NCI-H748 (cell line): ENCODE measurements around the gene MRPL11.

ENCODE experiments used
- DNase-seq: peaks from one replicate; lab custom pipeline; 2025; ENCODE audit not compliant: unreplicated experiment; lab: John Stamatoyannopoulos, UW

Gene MRPL11

DNA sequence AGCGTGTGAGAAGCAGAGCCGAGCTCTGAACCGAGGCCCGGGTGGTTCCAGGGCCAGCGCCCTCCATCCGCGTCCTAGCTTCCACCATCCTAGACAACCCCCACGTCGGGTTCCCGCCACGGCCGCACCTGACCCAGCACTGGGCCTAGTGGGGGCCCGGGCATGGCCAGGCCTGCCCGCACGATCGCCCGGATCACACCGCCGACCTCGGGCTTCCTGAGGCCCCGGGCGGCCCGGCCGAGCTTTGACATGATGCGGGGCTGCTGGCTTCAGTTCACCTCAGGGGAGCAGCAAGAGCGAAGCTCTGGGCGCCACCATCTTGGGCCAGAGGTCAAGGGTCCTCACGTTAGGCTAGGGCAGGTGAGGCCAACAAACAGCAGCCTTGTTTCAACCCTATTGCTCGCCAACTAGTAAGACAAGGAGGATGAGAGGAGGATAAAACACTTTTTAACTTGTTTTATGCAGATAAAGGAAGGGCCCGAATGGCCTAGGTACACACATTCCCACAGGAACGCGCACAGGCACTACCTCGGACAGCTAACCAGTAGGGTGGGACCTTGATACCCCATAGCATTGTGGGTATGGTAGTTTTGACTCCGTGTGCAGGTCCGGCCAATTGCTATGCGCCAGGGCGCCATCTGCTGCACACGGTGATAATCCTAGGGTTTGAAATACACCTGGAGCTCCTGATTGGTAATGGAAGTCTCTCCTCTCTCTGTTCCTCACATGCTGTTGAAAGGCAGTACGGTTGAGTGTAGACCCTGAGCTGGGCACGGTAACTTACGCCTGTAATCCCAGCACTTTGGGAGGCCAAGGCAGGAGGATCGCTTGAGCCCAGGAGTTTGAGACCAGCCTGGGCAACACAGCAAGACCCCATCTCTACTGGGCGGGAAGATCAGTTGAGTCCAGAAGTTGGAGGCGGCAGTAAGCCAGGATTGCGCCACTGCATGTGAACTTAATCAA, at the start of gene MRPL11:
MRPL11 (minus strand) TSS at position 345 of the 963 bp plus-strand sequence; CDS start at position 251, 94 bp downstream.
- DNase-seq: peak; percentile 95

DNA sequence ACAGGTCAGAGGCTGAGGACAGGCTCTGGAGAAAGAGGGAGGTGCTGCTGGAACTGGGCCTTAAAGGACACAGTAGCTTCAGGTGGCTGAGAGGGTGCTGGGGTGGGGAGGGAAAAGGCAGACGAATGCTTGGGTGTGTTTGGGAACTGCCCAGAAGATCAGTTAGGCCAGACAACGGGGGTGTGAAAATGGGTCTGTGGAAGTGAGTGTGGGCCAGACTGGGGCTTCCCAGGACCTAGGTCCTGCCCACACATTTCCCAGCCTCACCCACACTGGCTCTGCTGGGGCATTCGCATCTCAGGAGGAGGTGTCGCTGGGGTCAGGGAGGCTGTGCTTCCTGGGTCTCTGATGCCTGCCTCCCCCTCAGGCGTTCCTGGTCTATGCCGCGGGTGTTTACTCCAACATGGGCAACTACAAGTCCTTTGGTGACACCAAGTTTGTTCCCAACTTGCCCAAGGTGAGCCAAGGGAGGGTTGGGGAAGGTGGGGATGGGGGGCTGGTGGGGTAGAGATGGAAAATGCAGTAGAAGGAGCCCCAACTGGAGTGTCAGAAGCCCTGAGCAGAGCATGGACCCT, 46.2 kb upstream of the MRPL11 start:
- DNase-seq: no peak

DNA sequence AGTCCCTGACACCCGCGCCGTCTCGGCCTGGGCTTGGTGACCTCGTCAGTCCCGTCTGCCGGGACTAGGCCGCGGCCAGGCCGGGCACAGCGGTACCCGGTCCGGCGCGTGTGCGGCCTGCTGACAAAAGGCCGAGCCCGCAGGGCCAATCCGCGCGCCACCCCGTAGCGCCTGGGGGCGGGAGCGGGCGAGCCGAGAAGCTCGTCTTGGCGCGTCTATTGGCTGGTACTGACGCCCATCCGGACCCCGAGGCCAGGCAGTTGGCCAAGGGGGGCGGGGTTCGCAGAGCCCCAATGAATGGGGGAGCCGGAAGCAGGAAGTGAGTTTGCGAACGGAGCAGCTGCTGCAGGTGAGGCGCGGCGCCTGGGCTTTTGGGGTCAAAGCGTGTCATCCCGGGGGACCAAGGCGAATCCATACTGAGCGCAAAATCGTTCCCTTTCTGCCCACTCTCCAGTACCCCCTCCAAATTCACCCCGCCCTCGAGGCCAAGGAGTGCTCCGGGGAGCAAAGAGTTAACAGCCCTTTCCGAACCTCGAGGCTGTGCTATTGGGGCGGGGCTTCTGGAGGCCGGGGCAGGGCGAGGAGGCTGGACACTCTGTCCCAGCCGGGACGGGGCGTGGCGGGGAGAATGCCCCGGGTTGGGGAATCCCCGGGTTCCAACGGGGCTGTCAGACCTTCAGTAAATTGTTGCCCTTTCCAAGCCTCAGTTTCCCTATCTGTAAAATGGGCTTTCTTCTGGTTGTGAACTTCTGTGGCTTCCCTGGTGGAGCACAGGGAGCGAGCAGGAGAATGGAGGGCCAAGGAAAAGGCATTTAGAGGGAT, 41.7 kb upstream of the MRPL11 start, which contains the start of gene DPP3:
DPP3 (plus strand) TSS at position 318 of the 822 bp plus-strand sequence. CDS start 1,767 bp downstream, outside the sequence.
- DNase-seq: peak; percentile 98

DNA sequence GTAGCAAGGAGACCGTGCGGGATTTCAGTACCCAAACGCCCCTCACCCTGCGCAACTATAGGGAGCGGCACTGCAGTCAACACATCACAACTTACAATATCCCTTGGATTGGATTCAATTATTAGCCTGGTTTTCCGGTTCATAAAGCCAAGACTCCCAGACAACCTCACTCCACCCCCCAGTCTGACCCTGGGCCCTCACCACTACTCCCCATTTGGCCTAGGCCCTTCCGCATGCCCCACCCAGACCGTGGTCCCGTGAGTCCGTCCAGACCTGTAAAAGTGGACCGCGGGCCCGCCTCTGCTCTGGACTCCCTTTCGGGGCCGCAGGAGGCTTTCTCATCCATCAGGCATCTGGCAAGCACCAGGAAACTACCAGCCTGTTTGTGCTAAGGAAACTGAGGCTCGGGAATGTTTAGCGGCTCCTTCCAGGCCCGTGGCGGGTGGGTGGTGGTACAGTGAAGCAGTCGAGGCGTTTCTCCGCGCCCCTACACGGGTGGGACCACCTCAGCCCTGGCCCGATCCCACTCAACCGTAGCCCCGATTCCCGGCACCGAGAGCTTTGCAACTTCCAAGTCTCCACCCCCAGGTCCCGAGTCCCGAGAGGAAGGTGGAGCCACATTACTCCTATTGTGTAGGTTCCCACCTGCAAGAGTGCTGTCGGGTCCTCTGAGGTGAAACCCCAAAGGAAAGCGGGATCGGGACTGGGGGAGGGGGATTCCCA, 40.9 kb upstream of the MRPL11 start:
- DNase-seq: peak; percentile 50

DNA sequence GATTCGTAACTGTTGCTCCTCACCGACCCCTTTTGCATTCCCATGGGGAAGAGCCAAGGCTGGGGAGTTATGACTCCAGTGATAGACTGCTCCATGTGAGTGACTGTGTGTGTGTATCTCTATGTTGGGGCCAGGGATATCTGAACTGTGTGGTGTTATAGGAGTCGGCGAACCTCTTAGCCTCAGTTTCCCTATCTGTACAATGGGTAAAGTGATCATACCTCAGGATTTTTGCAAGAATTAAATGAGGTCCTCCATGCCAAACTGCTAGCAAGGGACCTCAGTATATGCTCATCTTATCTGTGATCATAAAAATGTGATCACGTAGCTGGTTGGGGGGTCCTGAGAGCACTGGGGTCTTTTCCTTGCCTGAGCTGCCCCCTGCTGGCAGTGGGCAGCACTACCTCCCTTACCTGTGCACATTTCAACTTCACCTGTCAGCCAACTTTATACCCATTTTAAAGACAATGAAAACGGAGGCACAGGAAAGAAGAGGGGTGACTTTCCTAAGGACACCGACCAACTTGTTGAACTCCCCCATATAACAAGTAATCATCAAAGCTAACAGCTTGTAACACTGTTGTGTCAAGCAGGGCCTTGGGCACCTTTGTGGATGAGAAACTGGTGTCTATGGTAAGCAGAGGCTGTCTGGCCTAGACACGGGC, 40.2 kb upstream of the MRPL11 start:
- peak; percentile 64 for DNase-seq

DNA sequence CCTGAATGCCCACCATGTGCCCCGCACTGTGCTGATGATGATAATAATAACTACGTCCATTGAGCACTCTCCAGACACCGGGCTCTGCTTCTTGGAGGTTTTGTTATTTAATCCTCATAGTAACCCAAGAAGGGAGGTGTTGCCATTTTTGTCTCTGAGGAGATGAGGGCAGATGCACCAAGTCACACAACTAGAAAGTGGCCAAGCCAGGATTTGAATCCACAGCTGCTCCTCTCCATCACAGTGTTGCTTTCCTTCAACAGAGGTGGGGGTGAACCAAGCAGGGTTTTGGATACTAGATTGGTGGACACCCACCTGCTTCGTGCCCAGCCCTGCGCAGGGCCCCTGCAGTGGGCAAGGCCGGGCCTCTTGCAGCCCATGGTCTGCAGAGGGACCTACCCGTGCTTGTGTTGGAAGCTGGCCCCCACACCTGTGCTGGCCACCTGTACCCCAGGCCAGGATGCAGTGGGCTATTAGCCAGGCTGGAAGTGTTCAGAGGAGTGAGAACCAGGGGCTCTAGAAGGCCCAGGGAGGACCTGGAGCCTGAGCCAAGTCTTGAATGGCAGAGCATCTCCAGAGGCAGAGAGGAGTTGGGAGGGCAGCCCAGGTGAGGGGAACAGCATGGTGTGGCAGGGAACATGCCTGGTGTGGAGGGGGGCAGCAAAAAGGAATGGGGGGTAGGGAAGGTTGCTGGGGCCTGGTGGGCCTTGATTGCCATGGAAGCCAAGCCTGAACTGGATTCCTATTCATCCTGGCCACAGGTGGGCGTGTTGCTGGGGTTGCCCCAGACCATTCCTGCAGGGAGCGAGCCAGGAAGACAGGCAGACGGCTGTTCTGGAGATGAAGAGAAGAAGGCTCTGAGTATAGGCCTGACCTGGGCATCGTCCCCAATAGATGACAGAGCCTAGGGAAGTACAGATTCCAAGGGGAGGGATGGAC, 38.9 kb upstream of the MRPL11 start:
- DNase-seq: no peak

DNA sequence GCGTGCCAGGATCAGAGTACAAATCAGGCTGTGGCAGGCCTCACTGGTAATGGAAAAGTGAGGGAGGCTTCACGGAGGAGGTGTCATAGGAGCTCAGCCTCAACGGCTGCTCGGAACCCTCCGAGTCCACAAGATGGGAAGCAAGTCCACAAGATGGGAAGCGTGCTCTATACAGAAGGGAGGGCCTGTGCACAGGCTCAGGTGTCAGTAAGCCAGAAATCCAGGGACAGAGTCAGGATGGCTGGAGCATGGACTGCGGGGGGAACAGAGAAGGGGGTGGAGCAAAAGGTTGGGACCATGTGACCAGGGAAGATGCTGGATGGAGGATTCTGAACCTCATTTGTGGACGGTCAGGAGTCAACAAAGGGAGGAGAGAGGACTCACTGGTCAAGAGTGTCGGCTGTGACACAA, 38.2 kb upstream of the MRPL11 start:
- no peak for DNase-seq

DNA sequence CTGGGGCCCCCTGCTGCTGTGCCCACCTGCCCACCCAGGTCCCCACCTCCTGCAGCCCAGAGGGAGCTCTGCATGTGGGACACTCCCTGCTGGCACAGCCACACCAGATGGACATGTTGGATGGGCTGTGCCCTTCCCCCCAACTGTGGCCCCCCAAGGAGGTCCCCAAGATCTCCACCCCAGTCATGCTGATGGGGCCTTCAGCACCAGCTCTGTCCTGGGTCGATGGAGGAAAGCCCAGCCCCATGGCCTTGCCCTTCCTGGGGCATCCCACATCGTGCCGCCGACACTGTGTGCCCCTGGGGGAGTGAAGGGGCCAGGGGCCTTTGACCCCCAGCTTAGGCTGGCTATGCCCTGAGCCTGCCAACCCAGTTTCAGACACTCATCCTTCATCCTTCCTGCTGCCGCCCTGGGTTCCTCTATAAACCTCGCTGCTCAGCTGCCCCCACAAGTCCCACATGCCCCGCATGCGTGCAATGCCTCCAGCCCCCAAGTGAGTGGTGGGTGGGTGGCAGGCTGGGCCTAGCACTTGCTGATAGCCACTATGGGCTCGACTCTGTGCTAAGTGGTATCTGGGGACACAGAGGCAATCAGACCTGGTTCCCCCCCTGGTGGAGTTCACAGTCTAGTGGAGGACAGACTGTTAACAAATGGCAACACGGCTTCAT, 37.7 kb upstream of the MRPL11 start:
- no peak for DNase-seq

DNA sequence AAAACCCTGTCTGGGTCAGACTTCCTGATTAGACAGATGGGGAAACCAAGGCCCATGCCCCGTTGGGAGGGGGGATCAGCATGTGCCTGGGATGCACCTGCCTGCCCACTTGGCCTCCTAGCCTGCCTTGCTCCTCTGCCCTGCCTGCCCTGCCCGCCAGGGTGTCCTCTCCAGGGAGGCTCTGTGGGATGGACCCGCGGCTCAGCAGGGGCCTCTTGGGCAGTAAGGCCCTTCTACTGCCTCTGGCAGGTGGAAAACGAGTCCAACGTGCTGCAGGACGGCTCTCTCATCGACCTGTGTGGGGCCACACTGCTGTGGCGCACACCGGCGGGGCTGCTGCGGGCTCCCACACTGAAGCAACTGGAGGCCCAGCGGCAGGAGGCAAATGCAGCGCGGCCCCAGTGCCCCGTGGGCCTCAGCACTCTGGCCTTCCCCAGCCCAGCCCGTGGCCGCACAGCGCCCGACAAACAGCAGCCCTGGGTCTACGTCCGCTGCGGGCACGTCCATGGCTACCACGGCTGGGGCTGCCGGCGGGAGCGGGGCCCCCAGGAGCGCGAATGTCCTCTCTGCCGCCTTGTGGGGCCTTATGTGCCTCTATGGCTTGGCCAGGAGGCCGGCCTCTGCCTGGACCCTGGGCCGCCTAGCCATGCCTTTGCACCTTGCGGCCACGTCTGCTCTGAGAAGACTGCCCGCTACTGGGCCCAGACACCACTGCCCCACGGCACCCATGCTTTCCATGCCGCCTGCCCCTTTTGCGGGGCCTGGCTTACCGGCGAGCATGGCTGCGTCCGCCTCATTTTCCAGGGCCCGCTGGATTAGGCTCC, 36.9 kb upstream of the MRPL11 start:
- no peak for DNase-seq

DNA sequence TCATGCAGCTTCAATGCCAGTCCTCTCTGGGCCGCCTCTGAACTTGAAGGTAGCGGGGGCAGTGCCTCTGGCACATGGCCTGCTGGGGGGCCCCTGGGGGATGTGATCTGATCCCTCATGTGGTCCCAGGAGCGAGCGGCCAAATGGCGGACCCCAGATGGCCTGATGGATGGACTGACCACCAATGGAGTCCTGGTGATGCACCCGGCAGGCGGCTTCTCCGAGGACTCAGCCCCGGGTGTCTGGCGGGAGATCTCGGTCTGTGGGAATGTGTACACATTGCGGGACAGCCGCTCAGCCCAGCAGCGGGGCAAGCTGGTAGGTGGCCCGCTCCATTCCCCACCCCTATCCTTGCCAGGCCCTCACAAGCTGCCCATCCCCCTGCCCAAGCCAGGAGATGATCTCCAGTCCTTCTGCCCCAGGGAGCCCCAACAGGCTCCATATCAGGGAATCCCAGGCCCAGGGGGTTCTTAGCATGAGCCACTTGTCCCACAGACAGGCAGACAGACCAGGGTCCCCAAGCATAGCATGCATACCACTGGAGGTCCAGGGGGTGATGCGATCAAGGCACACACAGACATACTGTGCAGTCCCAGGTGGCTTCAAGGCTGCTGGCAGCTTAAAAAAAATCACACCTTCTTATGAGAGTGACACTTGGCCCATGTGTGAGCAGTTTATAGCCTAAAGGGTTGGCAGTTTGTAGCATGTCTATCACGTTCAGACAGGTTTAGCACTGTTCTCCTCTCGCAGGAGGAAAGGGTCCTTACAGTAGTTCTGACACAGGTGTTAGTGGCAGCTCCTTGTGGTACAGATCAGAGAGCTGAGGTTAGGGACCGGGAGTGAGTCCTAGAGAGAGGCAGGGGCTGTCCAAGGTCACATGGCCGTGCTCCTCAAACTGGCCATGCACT, 35.2 kb upstream of the MRPL11 start:
- no peak for DNase-seq

DNA sequence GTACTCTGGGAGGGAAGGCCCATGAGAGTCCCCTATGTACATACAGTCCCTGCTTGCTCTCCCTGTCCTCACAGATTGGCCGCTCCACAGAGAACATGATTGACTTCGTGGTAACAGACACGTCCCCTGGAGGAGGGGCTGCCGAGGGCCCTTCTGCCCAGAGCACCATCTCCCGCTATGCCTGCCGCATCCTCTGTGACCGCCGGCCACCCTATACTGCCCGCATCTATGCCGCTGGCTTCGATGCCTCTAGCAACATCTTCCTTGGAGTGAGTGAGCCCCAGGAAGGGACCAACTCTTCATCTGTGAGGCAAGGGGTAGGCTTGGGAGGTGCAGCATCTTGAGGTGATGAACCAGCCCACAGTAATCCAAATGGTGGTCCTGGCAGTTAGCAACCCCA, 34.5 kb upstream of the MRPL11 start:
- DNase-seq: no peak

DNA sequence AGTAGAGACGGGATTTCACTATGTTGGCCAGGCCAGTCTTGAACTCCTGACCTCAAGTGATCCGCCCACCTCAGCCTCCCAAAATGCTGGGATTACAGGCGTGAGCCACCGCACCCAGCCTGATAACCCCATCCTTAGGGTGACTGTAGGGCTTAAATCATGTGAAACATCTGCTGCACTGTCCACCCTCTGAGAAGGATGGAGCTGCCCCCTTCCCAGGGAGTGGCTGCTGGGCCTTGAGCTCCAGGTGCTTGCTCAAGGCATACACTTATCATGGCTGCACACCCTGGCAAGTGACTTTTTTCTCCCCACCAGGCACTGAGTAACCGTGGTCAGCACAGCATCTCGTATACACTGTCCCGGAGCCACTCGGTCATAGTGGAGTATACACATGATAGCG, 33.4 kb upstream of the MRPL11 start:
- no peak for DNase-seq

DNA sequence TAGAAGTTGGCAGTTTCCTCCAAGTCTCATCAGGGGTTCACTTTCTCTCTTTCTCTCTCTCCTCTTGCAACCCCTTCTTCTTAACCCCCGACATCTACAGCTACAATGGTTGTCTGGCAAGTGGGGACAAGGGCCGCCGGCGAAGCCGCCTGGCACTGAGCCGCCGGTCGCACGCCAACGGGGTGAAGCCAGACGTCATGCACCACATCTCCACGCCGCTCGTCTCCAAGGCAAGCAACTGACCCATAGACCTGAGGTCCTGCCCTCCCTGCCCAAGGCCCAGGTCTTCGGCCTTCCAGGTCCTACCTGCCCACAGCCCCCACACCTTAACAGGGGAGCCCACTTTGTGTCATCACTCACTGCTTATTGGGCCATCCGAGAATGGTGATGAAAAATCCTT, 32.5 kb upstream of the MRPL11 start:
- DNase-seq: no peak

DNA sequence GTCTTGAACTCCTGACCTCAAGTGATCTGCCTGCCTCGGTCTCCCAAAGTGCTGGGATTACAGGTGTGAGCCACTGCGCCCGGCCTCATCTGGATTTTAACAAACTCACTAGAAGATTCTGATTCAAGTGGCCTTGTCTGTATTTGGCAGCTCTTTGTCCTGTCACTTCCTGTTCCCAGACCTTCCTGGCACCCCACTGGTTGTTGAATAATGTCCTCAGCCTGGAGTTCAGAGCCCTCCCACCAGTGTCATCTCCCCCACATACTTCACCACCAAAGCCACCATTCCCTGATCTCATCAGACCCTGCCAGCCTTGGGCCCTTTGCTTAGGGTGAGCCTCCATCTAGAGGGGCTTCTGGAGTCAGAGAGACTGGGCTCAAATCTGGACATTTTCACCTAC, 31.4 kb upstream of the MRPL11 start:
- no peak for DNase-seq

DNA sequence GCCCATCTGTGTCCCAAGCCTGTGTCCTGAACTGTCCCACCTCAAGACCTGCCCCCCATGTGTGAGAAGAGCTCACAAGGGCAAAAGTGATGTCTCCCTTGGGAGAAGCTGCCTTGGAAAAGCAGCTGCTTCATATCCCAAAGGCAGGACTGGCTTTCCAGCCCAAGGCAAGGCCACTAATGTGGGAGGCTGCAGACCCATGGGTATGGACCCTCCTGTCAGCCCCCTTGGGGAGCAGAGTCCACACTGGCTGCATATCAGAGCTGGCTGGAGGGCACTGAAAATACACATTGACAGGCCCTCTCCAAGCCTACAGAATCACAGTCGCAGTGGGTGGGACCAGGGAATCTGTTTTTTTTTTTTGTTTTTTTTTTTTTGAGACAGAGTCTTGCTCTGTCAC, 30.8 kb upstream of the MRPL11 start:
- no peak for DNase-seq

DNA sequence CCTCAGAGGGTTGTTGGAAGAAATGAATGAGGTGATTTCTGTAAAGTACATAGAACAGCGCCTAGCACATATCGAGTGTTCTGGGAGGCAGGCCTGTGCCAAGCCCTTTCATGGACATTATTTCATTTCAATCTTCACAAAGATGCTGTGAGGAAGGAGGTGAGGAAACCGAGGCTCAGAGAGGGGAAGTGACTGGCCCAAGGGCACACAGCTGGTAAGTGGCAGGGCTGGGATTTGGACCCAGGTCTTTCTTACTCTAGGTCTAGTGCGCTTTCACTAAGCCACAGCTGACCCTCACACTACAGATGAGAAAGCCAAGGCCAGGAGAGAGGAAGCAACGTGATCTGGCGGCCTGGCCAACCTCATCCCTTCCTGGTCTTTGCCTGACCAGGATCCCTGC, 30.0 kb upstream of the MRPL11 start:
- DNase-seq: no peak

DNA sequence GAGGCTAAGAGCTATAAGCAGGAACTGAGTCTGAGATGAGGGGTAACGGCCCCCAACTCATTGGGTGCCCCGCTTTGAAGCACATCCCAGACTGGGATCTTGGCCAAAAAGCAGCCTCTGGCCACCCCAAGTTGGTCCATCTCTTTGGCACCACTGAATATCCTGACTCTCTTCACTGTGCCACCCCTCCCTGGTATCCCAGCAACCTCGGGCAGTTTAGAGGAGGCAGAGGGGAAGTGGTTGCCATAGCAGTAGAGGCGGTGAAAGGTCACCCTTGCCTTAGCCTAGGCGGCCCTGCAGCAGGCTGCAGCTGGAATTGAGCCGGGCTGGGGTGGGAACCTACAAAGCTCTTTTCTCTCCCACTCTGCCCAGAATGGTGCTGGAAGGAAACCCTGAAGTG, 29.1 kb upstream of the MRPL11 start:
- peak; percentile 70 for DNase-seq
